Chondrocyte (in vitro differentiated cells): ENCODE data around the gene LTA. TPM values are rescaled to one million over a fixed set of nuclear protein-coding genes. Genes with fewer than 3 reads are reported as not detected.
A peak's percentile ranks its signal among the peaks of the same experiment; 100 is the strongest.

Experiments
- DNase-seq: peaks from one replicate; pipeline ENCODE4 v3.0.0; 2021; ENCODE audit warnings: mixed read lengths, low spot score
- H3K27ac Mint-ChIP-seq: one replicate; pipeline ENCODE4 v1.8.0; 2021; ENCODE audit warnings: mild to moderate bottlenecking, moderate library complexity, mixed read lengths; ENCODE audit not compliant: unreplicated experiment
- H3K27me3 Mint-ChIP-seq: 2 replicates; pipeline ENCODE4 v1.8.0; 2021; ENCODE audit warnings: low read depth, mixed read lengths
- H3K36me3 Mint-ChIP-seq: 2 replicates; pipeline ENCODE4 v1.8.0; 2021; ENCODE audit warnings: low read depth, mixed read lengths
- H3K4me1 Mint-ChIP-seq: 2 replicates; pipeline ENCODE4 v1.8.0; 2021; ENCODE audit warnings: low read depth, mild to moderate bottlenecking, mixed read lengths
- H3K4me3 Mint-ChIP-seq: one replicate; pipeline ENCODE4 v1.8.0; 2021; ENCODE audit warnings: mild to moderate bottlenecking, moderate library complexity, mixed read lengths; ENCODE audit not compliant: unreplicated experiment
- H3K9me3 Mint-ChIP-seq: 2 replicates; pipeline ENCODE4 v1.8.0; 2021; ENCODE audit warnings: low read depth, mixed read lengths
- total RNA-seq: library from RNA; stranded (reverse); gene quantifications from 3 replicates; pipeline ENCODE4 v1.2.1, GENCODE V29; 2021
- TF ChIP-seq, protein P1 (sequence below): fragments of 200-600 bp; sonication (generic); IDR thresholded peaks from 2 replicates; pipeline ENCODE4 v1.5.0; 2021; ENCODE audit warnings: antibody characterized with exemption, mild to moderate bottlenecking, moderate library complexity

LTA gene
- total RNA-seq, 1 donor from 2014 or later, result not detected

DNA sequence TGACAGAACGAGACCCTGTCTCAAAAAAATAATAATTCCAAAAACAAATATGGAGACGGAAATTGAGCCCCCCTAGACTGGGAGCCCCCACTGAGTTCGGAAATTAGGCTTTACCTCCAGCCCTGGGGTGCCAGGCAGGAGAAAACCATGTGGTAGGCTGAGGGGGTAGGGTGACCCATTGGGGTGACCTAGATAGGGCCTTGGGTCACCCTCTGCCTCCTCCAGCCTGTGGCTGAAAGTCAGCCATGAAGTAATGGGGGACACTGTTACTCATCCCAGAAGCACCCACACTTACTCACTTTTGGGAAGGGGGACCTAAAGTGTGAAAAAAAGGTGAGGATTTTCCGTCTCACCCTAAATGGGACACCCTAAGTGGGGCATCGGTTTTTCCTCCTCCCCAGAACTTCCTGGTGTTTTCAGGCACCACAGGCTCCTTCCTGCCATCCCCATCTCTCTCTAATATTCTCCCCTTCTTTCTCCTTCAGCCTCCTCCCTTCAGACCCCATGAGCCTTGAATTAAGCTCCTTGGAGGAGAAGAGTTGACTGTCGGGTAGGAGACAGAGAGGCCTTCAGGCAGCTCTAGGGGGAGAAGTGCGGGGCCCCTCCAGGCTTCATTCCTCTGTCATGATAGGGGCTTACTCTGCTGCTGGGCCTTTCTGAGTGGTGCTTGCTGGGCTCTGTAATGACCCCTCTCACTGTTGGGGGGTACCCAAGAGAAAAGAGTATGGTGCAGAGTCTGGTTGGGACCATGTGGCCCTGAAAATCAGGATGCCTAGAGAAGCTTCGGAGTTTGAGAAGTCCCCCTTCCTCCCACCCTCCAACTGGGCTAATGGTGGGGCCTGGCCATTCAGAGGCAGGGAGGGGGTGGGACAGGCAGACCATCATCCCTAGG is 7.7 kb downstream of the LTA start:
- H3K27me3 Mint-ChIP-seq, result no peaks in the 10 kb centered on the region
- H3K36me3 Mint-ChIP-seq, result no peaks in the 10 kb centered on the region
- TF ChIP-seq, protein P1, sequence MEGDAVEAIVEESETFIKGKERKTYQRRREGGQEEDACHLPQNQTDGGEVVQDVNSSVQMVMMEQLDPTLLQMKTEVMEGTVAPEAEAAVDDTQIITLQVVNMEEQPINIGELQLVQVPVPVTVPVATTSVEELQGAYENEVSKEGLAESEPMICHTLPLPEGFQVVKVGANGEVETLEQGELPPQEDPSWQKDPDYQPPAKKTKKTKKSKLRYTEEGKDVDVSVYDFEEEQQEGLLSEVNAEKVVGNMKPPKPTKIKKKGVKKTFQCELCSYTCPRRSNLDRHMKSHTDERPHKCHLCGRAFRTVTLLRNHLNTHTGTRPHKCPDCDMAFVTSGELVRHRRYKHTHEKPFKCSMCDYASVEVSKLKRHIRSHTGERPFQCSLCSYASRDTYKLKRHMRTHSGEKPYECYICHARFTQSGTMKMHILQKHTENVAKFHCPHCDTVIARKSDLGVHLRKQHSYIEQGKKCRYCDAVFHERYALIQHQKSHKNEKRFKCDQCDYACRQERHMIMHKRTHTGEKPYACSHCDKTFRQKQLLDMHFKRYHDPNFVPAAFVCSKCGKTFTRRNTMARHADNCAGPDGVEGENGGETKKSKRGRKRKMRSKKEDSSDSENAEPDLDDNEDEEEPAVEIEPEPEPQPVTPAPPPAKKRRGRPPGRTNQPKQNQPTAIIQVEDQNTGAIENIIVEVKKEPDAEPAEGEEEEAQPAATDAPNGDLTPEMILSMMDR, result no peak
- H3K9me3 Mint-ChIP-seq, result no peaks in the 10 kb centered on the region
- peak overlapping the region; percentile 97 for H3K4me3 Mint-ChIP-seq
- H3K4me1 Mint-ChIP-seq, result peaks cover 16% of the 10 kb centered on the region
- no peak for DNase-seq
- H3K27ac Mint-ChIP-seq, result peak overlapping the region; percentile 49

DNA sequence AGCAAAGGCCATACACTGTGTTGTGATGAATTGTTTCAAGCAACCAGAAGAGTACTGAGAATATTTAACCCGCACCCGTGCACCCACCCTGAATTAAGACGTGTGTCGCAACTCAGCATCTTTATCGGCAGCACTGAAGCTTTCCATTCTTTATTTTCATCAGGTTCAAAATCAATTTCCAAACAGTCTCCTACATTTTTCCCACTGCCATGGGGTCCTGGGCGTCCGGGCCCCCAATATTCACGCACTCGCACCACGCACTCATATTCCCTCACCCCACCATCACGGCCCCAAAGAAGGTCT is 8.3 kb downstream of the LTA start:
- no peaks in the 10 kb centered on the region for H3K36me3 Mint-ChIP-seq
- H3K27me3 Mint-ChIP-seq, result no peaks in the 10 kb centered on the region
- peak overlapping the region; percentile 97 for H3K4me3 Mint-ChIP-seq
- no peak for DNase-seq
- peak overlapping the region; percentile 49 for H3K27ac Mint-ChIP-seq
- H3K9me3 Mint-ChIP-seq, result no peaks in the 10 kb centered on the region
- peaks cover 16% of the 10 kb centered on the region for H3K4me1 Mint-ChIP-seq
- TF ChIP-seq, protein P1, result no peak

DNA sequence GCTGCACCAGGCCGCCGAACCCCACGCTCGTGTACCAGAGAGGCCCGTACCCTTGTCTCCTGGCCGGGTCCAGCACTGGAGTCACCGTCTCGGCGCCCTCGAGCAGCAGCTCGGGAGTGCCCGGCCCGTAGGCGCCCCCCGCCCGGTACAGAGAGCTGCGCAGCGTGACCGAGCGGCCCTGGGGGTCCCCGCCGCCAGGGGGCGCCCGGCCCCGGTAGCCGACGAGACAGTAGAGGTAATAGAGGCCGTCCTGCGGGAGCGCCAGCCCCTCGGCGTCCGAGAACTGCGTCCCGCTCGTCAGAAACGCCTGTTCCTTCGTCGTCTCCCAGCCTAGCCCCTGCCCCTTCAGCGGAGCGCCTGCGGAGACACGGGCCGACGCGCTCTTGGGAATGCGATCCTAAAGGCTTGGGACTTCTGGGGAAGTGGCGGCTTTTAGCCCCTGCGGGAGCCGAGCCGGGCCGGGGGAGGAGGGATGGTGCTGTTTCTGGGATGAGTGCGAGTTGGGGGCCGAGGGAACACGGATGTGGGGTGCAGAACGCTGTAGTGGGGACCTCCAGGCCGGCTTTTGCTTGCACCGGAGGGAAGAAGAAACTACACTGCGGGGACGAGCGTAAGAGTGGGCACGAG is 8.8 kb downstream of the LTA start:
- Mint-ChIP-seq H3K36me3 (no peaks in the 10 kb centered on the region), H3K27me3 (no peaks in the 10 kb centered on the region), H3K27ac (peak overlapping the region; percentile 58), H3K9me3 (no peaks in the 10 kb centered on the region), H3K4me1 (peaks cover 16% of the 10 kb centered on the region), H3K4me3 (peak overlapping the region; percentile 97)
- DNase-seq, result no peak
- TF ChIP-seq, protein P1, result peak; percentile 100

DNA sequence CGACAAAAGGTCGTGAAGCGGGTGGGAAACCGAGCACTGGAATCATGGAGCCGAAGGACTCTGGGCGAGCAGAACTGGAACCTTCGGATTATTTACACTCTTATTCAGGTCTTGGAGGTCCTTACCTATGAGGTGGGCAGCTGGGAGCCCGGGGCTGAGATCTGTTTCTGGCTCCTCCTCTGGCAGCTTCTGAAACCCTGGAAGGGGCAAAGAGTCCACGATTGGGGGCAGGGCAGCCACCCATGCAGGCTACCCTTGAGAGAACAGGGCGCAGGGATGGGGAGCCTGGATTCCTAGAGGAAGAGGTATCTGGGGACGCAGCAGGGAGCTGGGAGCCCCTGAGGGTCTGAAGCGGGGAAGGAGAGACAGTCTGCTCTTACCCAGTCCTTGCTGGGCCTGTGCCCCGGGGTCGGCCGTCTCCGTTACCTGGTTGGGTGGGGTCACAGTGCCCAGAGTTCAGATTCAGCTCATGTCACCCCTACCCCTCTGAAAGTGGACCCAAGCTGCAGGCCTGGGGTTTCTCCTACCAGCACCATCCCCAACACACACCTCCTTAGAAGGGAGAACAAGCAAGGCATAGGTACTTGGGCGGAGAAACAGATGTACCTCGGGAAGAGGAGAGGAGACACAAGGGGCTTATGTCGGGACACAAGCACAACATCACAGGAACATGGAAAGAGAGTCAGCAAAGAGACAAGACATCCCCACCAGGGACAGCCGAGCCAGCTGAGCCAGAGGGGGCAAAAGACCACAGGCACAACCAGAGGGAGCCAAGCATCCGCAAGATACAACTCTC is 9.5 kb downstream of the LTA start:
- Mint-ChIP-seq H3K27ac (peak overlapping the region; percentile 58), H3K36me3 (no peaks in the 10 kb centered on the region), H3K27me3 (no peaks in the 10 kb centered on the region), H3K4me1 (peaks cover 16% of the 10 kb centered on the region), H3K9me3 (no peaks in the 10 kb centered on the region), H3K4me3 (peak overlapping the region; percentile 97)
- TF ChIP-seq, protein P1, result no peak
- DNase-seq, result no peak

DNA sequence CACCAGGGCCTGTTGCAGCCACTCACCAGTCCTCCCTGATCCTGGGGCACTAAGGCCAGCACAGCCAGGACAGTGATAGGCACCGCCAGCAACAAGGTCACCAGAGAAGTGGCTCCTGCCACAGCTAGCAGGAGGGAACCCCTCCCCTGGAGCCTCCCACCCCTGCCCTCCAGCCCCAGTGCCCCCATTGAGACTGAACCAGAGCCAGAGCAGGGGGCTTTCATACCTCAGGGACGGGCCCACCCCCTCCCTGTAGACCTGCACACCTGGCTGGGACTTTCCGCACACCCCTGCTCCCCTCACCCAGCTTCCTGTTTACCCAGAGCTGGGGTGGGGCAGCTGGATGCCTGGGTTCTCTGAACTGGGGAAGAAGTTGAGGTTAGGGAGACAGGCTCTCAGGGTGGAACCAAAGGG is 10.1 kb downstream of the LTA start, which contains the start of gene LTB:
LTB (minus strand) TSS at position 195 of the 414 bp plus-strand sequence; CDS start at position 188, 7 bp downstream.
- Mint-ChIP-seq H3K9me3 (no peaks in the 10 kb centered on the region), H3K36me3 (no peaks in the 10 kb centered on the region), H3K27me3 (no peaks in the 10 kb centered on the region), H3K27ac (peak within 1 kb of the TSS; percentile 58), H3K4me3 (peak within 1 kb of the TSS; percentile 97), H3K4me1 (peaks cover 16% of the 10 kb centered on the region)
- no peak for DNase-seq
- TF ChIP-seq, protein P1, result no peak
